ENCODE measurements around the gene AGFG2. TPM values are rescaled to one million over a fixed set of nuclear protein-coding genes. Genes with fewer than 3 reads are reported as not detected.
A peak's percentile ranks its signal among the peaks of the same experiment; 100 is the strongest.

AGFG2 gene
- total and polyA plus RNA-seq, 12 donors: 14.0 to 175 (median 107) TPM

DNA sequence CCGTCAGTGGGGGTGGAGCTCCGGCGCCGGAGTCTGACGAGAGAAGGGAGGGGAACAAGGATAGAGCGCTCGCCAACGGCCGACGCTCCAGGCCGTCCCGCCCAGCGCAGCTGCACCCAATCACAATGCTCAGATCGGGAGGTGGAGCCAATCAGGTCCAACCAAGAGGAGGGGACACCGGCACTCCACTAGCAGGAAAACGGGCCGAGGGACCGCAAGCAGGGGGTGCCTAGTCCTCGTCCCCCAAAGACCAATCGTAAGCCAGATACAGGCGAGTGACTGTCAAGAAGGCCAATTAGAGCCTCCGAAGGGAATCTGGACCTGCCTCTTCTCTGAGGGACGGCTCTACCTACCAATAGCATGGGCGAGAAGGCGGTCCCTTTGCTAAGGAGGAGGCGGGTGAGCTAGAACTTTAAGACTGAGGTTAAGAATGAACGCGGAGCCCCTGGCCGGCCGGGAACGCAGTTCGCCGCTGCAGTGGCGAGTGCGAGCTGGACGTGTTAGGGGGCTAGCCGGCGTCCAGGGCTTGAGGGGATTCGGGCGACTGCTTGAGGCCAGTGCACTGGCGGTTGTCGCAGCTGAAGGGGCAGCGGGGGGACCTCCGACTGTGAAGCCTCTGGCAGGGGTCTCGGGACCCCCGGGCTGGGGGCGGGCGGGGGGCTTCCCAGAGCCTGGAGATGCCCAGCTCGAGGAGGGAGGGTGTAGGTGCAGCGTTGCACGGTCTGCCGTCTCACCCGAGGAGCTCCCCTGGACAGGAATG is 47.4 kb downstream of the AGFG2 start, which contains the start of gene FBXO24:
Gene FBXO24 (plus strand): TSS at position 63 of the 760 bp plus-strand sequence. CDS start 298 bp downstream, at position 361.
- DNase-seq: peak; percentile 99 to 100 (median 100)
- Histone ChIP-seq H3K36me3 (replicated peaks in 1 of 2) (peaks cover 0 to 8% of the 10 kb centered on the region in 2 donors), H3K9me3 (replicated peaks in 1 of 3) (no peaks in the 10 kb centered on the region), H3K27ac (peak within 1 kb of the TSS; percentile 74 to 99 (median 93)), H3K4me3 (peak within 1 kb of the TSS; percentile 37 to 88 (median 76)), H3K27me3 (no peaks in the 10 kb centered on the region), H3K4me1 (replicated peaks in 1 of 2) (peaks cover 21 to 30% of the 10 kb centered on the region in 2 donors)
- TF ChIP-seq, protein P1, sequence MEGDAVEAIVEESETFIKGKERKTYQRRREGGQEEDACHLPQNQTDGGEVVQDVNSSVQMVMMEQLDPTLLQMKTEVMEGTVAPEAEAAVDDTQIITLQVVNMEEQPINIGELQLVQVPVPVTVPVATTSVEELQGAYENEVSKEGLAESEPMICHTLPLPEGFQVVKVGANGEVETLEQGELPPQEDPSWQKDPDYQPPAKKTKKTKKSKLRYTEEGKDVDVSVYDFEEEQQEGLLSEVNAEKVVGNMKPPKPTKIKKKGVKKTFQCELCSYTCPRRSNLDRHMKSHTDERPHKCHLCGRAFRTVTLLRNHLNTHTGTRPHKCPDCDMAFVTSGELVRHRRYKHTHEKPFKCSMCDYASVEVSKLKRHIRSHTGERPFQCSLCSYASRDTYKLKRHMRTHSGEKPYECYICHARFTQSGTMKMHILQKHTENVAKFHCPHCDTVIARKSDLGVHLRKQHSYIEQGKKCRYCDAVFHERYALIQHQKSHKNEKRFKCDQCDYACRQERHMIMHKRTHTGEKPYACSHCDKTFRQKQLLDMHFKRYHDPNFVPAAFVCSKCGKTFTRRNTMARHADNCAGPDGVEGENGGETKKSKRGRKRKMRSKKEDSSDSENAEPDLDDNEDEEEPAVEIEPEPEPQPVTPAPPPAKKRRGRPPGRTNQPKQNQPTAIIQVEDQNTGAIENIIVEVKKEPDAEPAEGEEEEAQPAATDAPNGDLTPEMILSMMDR (IDR thresholded peaks at IDR 0.05): no peak
- peak in 1 of 2 donors; percentile 50 for TF ChIP-seq POLR2A (IDR thresholded peaks at IDR 0.05)
- intact Hi-C loops (cut with DNase I): no loop called here
- WGBS, 4 donors: 0 to 2% (median 1%) methylated on average over 21 to 53 of the region's 53 CpGs

- no peaks in the 10 kb centered on the region for H3K36me3 ChIP-seq (replicated peaks in 1 of 2)
- no peak overlapping the region for H3K4me3 ChIP-seq
- intact Hi-C loops (cut with DNase I): no loop called here
- 57 to 77% (median 76%) methylated on average over 1 of the region's 1 CpG for WGBS, 4 donors
- no peak overlapping the region for H3K27ac ChIP-seq
- peaks cover 10 to 16% of the 10 kb centered on the region in 2 donors for H3K4me1 ChIP-seq (replicated peaks in 1 of 2)
- no peaks in the 10 kb centered on the region for H3K27me3 ChIP-seq
- DNase-seq: peak in 1 of 7 donors; percentile 16
- H3K9me3 ChIP-seq (replicated peaks in 1 of 3): no peaks in the 10 kb centered on the region
- no peak for TF ChIP-seq POLR2A (IDR thresholded peaks at IDR 0.05)
- TF ChIP-seq, protein P1 (IDR thresholded peaks at IDR 0.05): peak in 3 of 6 experiments; percentile 2 to 27 (median 23)
Observed at GRCh38 chr7:100588438-100588837, 49.4 kb downstream of the AGFG2 start.

- no peak for DNase-seq
- Histone ChIP-seq H3K4me1 (replicated peaks in 1 of 2) (peaks cover under 1 to 7% of the 10 kb centered on the region in 2 donors), H3K27ac (peak overlapping the region in 1 of 5 donors; percentile 59), H3K4me3 (no peak overlapping the region), H3K27me3 (no peaks in the 10 kb centered on the region), H3K9me3 (replicated peaks in 1 of 3) (no peaks in the 10 kb centered on the region), H3K36me3 (replicated peaks in 1 of 2) (no peaks in the 10 kb centered on the region)
- TF ChIP-seq POLR2A (IDR thresholded peaks at IDR 0.05): no peak
- TF ChIP-seq, protein P1 (IDR thresholded peaks at IDR 0.05): no peak
- 46 to 52% (median 49%) methylated on average over 7 of the region's 7 CpGs for WGBS, 4 donors
- intact Hi-C loops (cut with DNase I): no loop called here
Observed at GRCh38 chr7:100589341-100589947, 50.4 kb downstream of the AGFG2 start.

- no peak for TF ChIP-seq POLR2A (IDR thresholded peaks at IDR 0.05)
- TF ChIP-seq, protein P1 (IDR thresholded peaks at IDR 0.05): no peak
- Histone ChIP-seq H3K9me3 (replicated peaks in 1 of 3) (no peaks in the 10 kb centered on the region), H3K27ac (peak overlapping the region in 1 of 5 donors; percentile 59), H3K4me1 (replicated peaks in 1 of 2) (no peaks in the 10 kb centered on the region), H3K36me3 (replicated peaks in 1 of 2) (no peaks in the 10 kb centered on the region), H3K4me3 (peak overlapping the region in 1 of 4 donors; percentile 5), H3K27me3 (no peaks in the 10 kb centered on the region)
- intact Hi-C loops (cut with DNase I): loop anchor here in 1 of 2 donors (10.0 kb wide), 1 partner anchor 55 kb away; the partner anchor contains the start of gene AGFG2
- peak in 1 of 7 donors; percentile 10 for DNase-seq
- 42 to 61% (median 48%) methylated on average over 16 to 20 of the region's 20 CpGs for WGBS, 4 donors
Observed at GRCh38 chr7:100590077-100590737, 51.2 kb downstream of the AGFG2 start.

Data from adrenal gland (tissue), 12 donors.